Psoas muscle (tissue), 8 donors: ENCODE measurements around the gene PCSK4. TPM values are rescaled to one million over a fixed set of nuclear protein-coding genes. Genes with fewer than 3 reads are reported as not detected.

Experiments
- ATAC-seq, 4 donors: fragments of 200-7000 bp; cut with Tn5 transposase; one replicate each; pipeline ENCODE4 v1.9.1; 2020; ENCODE audit warnings: moderate library complexity in 3 of 4, mild to moderate bottlenecking in 2 of 4
- DNase-seq, 2 donors: peaks; one replicate each; pipeline ENCODE4 v3.0.0-alpha.2; 2020
- H3K27ac ChIP-seq: fragments of 200-600 bp; one replicate; pipeline ENCODE4 v1.8.0; 2022
- H3K27me3 ChIP-seq, 3 donors: fragments of 200-600 bp in 1 of 3; one replicate each; pipeline versions ENCODE4 v1.6.1 to v1.8.0; 2013 to 2022; ENCODE audit warnings: low read length in 2 of 3, mild to moderate bottlenecking in 2 of 3, moderate library complexity in 1 of 3; ENCODE audit not compliant: insufficient read depth in 3 of 3
- H3K36me3 ChIP-seq, 2 donors: fragments of 200-600 bp in 1 of 2; one replicate each; pipeline versions ENCODE4 v1.6.1 to v1.8.0; 2013 to 2022; ENCODE audit warnings: low read depth in 1 of 2, mild to moderate bottlenecking in 1 of 2, moderate library complexity in 1 of 2; ENCODE audit not compliant: insufficient read depth in 1 of 2
- H3K4me1 ChIP-seq: fragments of 200-600 bp; one replicate; pipeline ENCODE4 v1.8.0; 2022
- H3K4me3 ChIP-seq: fragments of 200-600 bp; one replicate; pipeline ENCODE4 v1.8.0; 2022; ENCODE audit warnings: mild to moderate bottlenecking
- H3K9me3 ChIP-seq: fragments of 200-600 bp; one replicate; pipeline ENCODE4 v1.8.0; 2022
- WGBS, 3 donors: extraction: QIAGEN DNeasy Blood & Tissue Kit; methylation state at CpG; one replicate each; pipeline versions ENCODE4 v1.1.6 to v1.1.7; 2013; 5-methylcytosine and 5-hydroxymethylcytosine counted together
- intact Hi-C, 2 donors: fragments of 100-400 bp; cut with DNase I; formaldehyde crosslinking; loops; one replicate each; pipeline versions ENCODE4 v1.11.0 to v1.14.2; 2022
- polyA plus RNA-seq, 3 donors: library from polyadenylated mRNA; stranded (reverse); fragments of 200-250 nt; gene quantifications; one replicate each; pipeline ENCODE4 v1.2.3, GENCODE V29; 2013
- total RNA-seq, 4 donors: library from RNA; stranded (reverse); fragmentation: NEBNext Ultra II Directional in 2 of 4; extraction: Animal tissue kit (Norgen Biotek cat#: 25700) in 2 of 4; gene quantifications; one replicate each; pipeline versions ENCODE4 v1.2.1 to v1.2.4, GENCODE V29; 2021 to 2023
- TF ChIP-seq, protein P1 (sequence below): fragments of 200-600 bp; IDR thresholded peaks from one replicate; pipeline ENCODE4 v1.8.0; 2022; ENCODE audit warnings: antibody characterized with exemption
- donor health status: healthy with polysubstance abuse.
- donor health status: DM: no; HTN: no; CAD: no; lungs with moderate emphysema.
- donor health status: Bipolar disorder and iron deficiency.
- donor health status: healthy.
- donor health status: DM: yes; HTN: yes; CAD: no.
- donor health status: DM: no; HTN: no; CAD: no.
- donor health status: DM: no; HTN: no; CAD: no.
- donor health status: DM: yes; HTN: yes; CAD: no.

PCSK4 gene
- total and polyA plus RNA-seq, 7 donors: 0.57 to 1.5 (median 0.89) TPM

DNA sequence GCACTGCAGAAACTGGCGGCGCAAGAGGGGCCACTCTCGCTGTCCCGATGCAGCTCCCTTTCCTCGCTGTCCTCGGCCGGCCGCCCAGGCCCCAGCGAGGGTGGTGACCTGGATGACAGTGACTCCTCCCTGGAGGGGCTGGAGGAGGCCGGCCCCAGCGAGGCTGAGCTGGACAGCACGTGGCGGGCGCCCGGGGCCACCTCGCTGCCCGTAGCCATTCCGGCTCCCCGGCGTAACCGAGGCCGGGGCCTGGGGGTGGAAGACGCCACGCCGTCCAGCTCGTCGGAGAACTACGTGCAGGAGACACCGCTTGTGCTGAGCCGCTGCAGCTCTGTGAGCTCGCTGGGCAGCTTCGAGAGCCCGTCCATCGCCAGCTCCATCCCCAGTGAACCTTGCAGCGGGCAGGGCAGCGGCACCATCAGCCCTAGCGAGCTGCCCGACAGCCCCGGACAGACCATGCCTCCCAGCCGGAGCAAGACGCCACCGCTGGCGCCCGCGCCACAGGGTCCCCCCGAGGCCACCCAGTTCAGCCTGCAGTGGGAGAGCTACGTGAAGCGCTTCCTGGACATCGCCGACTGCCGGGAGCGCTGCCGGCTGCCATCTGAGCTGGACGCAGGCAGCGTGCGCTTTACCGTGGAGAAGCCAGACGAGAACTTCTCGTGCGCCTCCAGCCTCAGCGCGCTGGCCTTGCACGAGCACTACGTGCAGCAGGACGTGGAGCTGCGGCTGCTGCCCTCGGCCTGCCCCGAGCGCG is 23.5 kb downstream of the PCSK4 start:
- 28 to 31% (median 29%) methylated on average over 62 to 70 of the region's 70 CpGs for WGBS, 3 donors
- intact Hi-C loops: loop anchor here in 1 of 2 donors (5.0 kb wide), 1 partner anchor 114 kb away; a partner anchor contains a TSS
- Histone ChIP-seq H3K9me3 (no peaks in the 10 kb centered on the region), H3K4me1 (peaks cover 37% of the 10 kb centered on the region), H3K36me3 (no peaks in the 10 kb centered on the region), H3K27me3 (peaks cover 0 to 74% (median 59%) of the 10 kb centered on the region in 3 donors), H3K27ac (no peak overlapping the region), H3K4me3 (no peak overlapping the region)
- DNase-seq (peak; percentile 13 to 52), ATAC-seq (no peak)
- TF ChIP-seq, protein P1, sequence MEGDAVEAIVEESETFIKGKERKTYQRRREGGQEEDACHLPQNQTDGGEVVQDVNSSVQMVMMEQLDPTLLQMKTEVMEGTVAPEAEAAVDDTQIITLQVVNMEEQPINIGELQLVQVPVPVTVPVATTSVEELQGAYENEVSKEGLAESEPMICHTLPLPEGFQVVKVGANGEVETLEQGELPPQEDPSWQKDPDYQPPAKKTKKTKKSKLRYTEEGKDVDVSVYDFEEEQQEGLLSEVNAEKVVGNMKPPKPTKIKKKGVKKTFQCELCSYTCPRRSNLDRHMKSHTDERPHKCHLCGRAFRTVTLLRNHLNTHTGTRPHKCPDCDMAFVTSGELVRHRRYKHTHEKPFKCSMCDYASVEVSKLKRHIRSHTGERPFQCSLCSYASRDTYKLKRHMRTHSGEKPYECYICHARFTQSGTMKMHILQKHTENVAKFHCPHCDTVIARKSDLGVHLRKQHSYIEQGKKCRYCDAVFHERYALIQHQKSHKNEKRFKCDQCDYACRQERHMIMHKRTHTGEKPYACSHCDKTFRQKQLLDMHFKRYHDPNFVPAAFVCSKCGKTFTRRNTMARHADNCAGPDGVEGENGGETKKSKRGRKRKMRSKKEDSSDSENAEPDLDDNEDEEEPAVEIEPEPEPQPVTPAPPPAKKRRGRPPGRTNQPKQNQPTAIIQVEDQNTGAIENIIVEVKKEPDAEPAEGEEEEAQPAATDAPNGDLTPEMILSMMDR: no peak

GRCh38 chr19:1466018-1466460 is 24.1 kb downstream of the PCSK4 start:
- peak in 1 of 2 donors; percentile 48 for DNase-seq
- peaks cover 32% of the 10 kb centered on the region for H3K4me1 ChIP-seq
- WGBS, 3 donors: 36 to 40% (median 38%) methylated on average over 33 to 41 of the region's 41 CpGs
- intact Hi-C loops: loop anchor here in 1 of 2 donors (5.0 kb wide), 1 partner anchor 114 kb away; a partner anchor contains a TSS
- H3K9me3 ChIP-seq: no peaks in the 10 kb centered on the region
- no peak overlapping the region for H3K27ac ChIP-seq
- H3K36me3 ChIP-seq: no peaks in the 10 kb centered on the region
- H3K4me3 ChIP-seq: peak overlapping the region; percentile 36
- TF ChIP-seq, protein P1: no peak
- H3K27me3 ChIP-seq: peaks cover 0 to 68% (median 53%) of the 10 kb centered on the region in 3 donors
- ATAC-seq: no peak

DNA sequence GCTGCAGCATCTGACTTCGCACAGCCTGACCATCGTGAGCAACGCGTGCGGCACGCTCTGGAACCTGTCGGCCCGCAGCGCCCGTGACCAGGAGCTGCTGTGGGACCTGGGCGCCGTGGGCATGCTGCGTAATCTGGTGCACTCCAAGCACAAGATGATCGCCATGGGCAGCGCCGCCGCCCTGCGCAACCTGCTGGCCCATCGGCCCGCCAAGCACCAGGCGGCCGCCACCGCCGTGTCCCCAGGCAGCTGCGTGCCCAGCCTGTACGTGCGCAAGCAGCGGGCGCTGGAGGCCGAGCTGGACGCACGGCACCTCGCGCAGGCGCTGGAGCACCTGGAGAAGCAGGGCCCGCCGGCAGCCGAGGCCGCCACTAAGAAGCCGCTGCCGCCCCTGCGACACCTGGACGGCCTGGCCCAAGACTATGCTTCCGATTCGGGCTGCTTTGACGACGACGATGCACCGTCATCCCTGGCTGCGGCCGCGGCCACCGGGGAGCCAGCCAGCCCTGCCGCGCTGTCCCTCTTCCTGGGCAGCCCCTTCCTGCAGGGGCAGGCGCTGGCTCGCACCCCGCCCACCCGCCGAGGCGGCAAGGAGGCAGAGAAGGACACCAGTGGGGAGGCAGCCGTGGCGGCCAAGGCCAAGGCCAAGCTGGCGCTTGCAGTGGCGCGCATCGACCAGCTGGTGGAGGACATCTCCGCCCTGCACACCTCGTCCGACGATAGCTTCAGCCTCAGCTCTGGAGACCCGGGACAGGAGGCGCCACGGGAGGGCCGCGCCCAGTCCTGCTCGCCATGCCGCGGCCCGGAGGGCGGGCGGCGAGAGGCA is 24.7 kb downstream of the PCSK4 start:
- H3K4me3 ChIP-seq: peak overlapping the region; percentile 36
- ATAC-seq (peak; percentile 45 to 68 (median 65)), DNase-seq (peak; percentile 35 to 73)
- H3K4me1 ChIP-seq: peaks cover 26% of the 10 kb centered on the region
- H3K27ac ChIP-seq: no peak overlapping the region
- 39 to 43% (median 40%) methylated on average over 61 to 83 of the region's 83 CpGs for WGBS, 3 donors
- H3K27me3 ChIP-seq: peaks cover 0 to 62% (median 47%) of the 10 kb centered on the region in 3 donors
- intact Hi-C loops: loop anchor here in 1 of 2 donors (5.0 kb wide), 1 partner anchor 113 kb away; a partner anchor contains a TSS
- TF ChIP-seq, protein P1: peak; percentile 53
- H3K9me3 ChIP-seq: no peaks in the 10 kb centered on the region
- no peaks in the 10 kb centered on the region for H3K36me3 ChIP-seq

GRCh38 chr19:1461862-1462261 is 28.3 kb downstream of the PCSK4 start:
- 90 to 92% (median 91%) methylated on average over 22 to 24 of the region's 24 CpGs for WGBS, 3 donors
- Histone ChIP-seq H3K27ac (no peak overlapping the region), H3K9me3 (no peaks in the 10 kb centered on the region), H3K4me3 (no peak overlapping the region), H3K27me3 (peaks cover 0 to 49% (median 22%) of the 10 kb centered on the region in 3 donors), H3K36me3 (no peaks in the 10 kb centered on the region), H3K4me1 (no peaks in the 10 kb centered on the region)
- DNase-seq (peak in 1 of 2 donors; percentile 44), ATAC-seq (no peak)
- TF ChIP-seq, protein P1: no peak
- intact Hi-C loops: no loop called here
